Stimulated activated naive B cell treated with anti-CD40 and anti-IgM and Interleukin-4, amounts not matched to agents 10 μg/mL and 1 μg/mL and 100 μg/mL, for 72 hours (primary cell): ENCODE data around the gene PAX2.

Source experiments
- ATAC-seq, 2 donors: fragments of 150-1000 bp; cut with Tn5 transposase; replicated peaks; 2 replicates each; pipeline ENCODE4 v1.10.0; 2021; ENCODE audit warnings: moderate library complexity in 1 of 2
- DNase-seq: peaks from one replicate; pipeline ENCODE4 v3.0.0; 2021
- H3K27ac Mint-ChIP-seq: one replicate; pipeline ENCODE4 v1.8.0; 2022; ENCODE audit warnings: mild to moderate bottlenecking, mixed read lengths
- H3K27me3 Mint-ChIP-seq, 2 donors: one replicate each; pipeline ENCODE4 v1.8.0; 2022; ENCODE audit warnings: mixed read lengths in 2 of 2
- H3K36me3 Mint-ChIP-seq, 2 donors: one replicate each; pipeline ENCODE4 v1.8.0; 2022; ENCODE audit warnings: mixed read lengths in 2 of 2, mild to moderate bottlenecking in 1 of 2
- H3K4me1 Mint-ChIP-seq, 2 donors: one replicate each; pipeline ENCODE4 v1.8.0; 2022; ENCODE audit warnings: mixed read lengths in 2 of 2, mild to moderate bottlenecking in 1 of 2
- H3K4me3 Mint-ChIP-seq, 2 donors: one replicate each; pipeline ENCODE4 v1.8.0; 2022; ENCODE audit warnings: mild to moderate bottlenecking in 2 of 2, mixed read lengths in 2 of 2, moderate library complexity in 1 of 2
- H3K9me3 Mint-ChIP-seq, 2 donors: one replicate each; pipeline ENCODE4 v1.8.0; 2022; ENCODE audit warnings: mixed read lengths in 2 of 2, mild to moderate bottlenecking in 1 of 2

Gene PAX2

GRCh38 chr10:100810835-100811116 is 65.4 kb downstream of the PAX2 start:
- peaks cover 7 to 9% of the 10 kb centered on the region in 2 donors for H3K4me1 Mint-ChIP-seq
- DNase-seq = no peak
- no peak overlapping the region for H3K4me3 Mint-ChIP-seq
- no peak overlapping the region for H3K27ac Mint-ChIP-seq
- no peaks in the 10 kb centered on the region for H3K9me3 Mint-ChIP-seq
- H3K36me3 Mint-ChIP-seq = no peaks in the 10 kb centered on the region
- peaks cover 79 to 90% of the 10 kb centered on the region in 2 donors for H3K27me3 Mint-ChIP-seq
- no peak for ATAC-seq

- Mint-ChIP-seq H3K4me3 (no peak overlapping the region), H3K4me1 (peaks cover 7 to 9% of the 10 kb centered on the region in 2 donors), H3K36me3 (no peaks in the 10 kb centered on the region), H3K9me3 (no peaks in the 10 kb centered on the region), H3K27ac (no peak overlapping the region), H3K27me3 (peaks cover 77 to 90% of the 10 kb centered on the region in 2 donors)
- DNase-seq = no peak
- no peak for ATAC-seq
Observed at GRCh38 chr10:100811261-100811660, 65.9 kb downstream of the PAX2 start.

- Mint-ChIP-seq H3K27ac (no peak overlapping the region), H3K9me3 (no peaks in the 10 kb centered on the region), H3K4me1 (peaks cover 5 to 9% of the 10 kb centered on the region in 2 donors), H3K27me3 (peaks cover 75 to 88% of the 10 kb centered on the region in 2 donors), H3K4me3 (no peak overlapping the region), H3K36me3 (no peaks in the 10 kb centered on the region)
- ATAC-seq (no peak), DNase-seq (no peak)
Observed at GRCh38 chr10:100811752-100812750, 66.7 kb downstream of the PAX2 start.

GRCh38 chr10:100812978-100813377 is 67.6 kb downstream of the PAX2 start:
- no peaks in the 10 kb centered on the region for H3K36me3 Mint-ChIP-seq
- no peaks in the 10 kb centered on the region for H3K4me1 Mint-ChIP-seq
- no peak overlapping the region for H3K4me3 Mint-ChIP-seq
- H3K27ac Mint-ChIP-seq = no peak overlapping the region
- DNase-seq = no peak
- no peak for ATAC-seq
- H3K9me3 Mint-ChIP-seq = no peaks in the 10 kb centered on the region
- peaks cover 72 to 84% of the 10 kb centered on the region in 2 donors for H3K27me3 Mint-ChIP-seq

GRCh38 chr10:100814751-100815474 is 69.5 kb downstream of the PAX2 start:
- H3K4me3 Mint-ChIP-seq = no peak overlapping the region
- ATAC-seq = no peak
- no peak overlapping the region for H3K27ac Mint-ChIP-seq
- peaks cover 56 to 70% of the 10 kb centered on the region in 2 donors for H3K27me3 Mint-ChIP-seq
- H3K36me3 Mint-ChIP-seq = no peaks in the 10 kb centered on the region
- H3K9me3 Mint-ChIP-seq = no peaks in the 10 kb centered on the region
- no peak for DNase-seq
- H3K4me1 Mint-ChIP-seq = no peaks in the 10 kb centered on the region

GRCh38 chr10:100816671-100817070 is 71.3 kb downstream of the PAX2 start:
- peaks cover 53 to 70% of the 10 kb centered on the region in 2 donors for H3K27me3 Mint-ChIP-seq
- DNase-seq (no peak), ATAC-seq (no peak)
- no peaks in the 10 kb centered on the region for H3K9me3 Mint-ChIP-seq
- no peak overlapping the region for H3K4me3 Mint-ChIP-seq
- no peaks in the 10 kb centered on the region for H3K36me3 Mint-ChIP-seq
- H3K4me1 Mint-ChIP-seq = no peaks in the 10 kb centered on the region
- H3K27ac Mint-ChIP-seq = no peak overlapping the region

GRCh38 chr10:100817268-100817839 is 72.0 kb downstream of the PAX2 start:
- no peaks in the 10 kb centered on the region for H3K9me3 Mint-ChIP-seq
- no peaks in the 10 kb centered on the region for H3K4me1 Mint-ChIP-seq
- H3K4me3 Mint-ChIP-seq = no peak overlapping the region
- peaks cover 50 to 65% of the 10 kb centered on the region in 2 donors for H3K27me3 Mint-ChIP-seq
- DNase-seq (no peak), ATAC-seq (no peak)
- no peak overlapping the region for H3K27ac Mint-ChIP-seq
- no peaks in the 10 kb centered on the region for H3K36me3 Mint-ChIP-seq

- H3K4me1 Mint-ChIP-seq = no peaks in the 10 kb centered on the region
- peaks cover 52 to 68% of the 10 kb centered on the region in 2 donors for H3K27me3 Mint-ChIP-seq
- H3K36me3 Mint-ChIP-seq = no peaks in the 10 kb centered on the region
- no peak for ATAC-seq
- H3K9me3 Mint-ChIP-seq = no peaks in the 10 kb centered on the region
- no peak overlapping the region for H3K4me3 Mint-ChIP-seq
- no peak overlapping the region for H3K27ac Mint-ChIP-seq
- DNase-seq = no peak
Observed at GRCh38 chr10:100819424-100819823, 74.0 kb downstream of the PAX2 start.

GRCh38 chr10:100823194-100823593 is 77.8 kb downstream of the PAX2 start:
- no peaks in the 10 kb centered on the region for H3K36me3 Mint-ChIP-seq
- H3K4me3 Mint-ChIP-seq = no peak overlapping the region
- H3K27ac Mint-ChIP-seq = no peak overlapping the region
- H3K9me3 Mint-ChIP-seq = no peaks in the 10 kb centered on the region
- no peak for ATAC-seq
- no peak for DNase-seq
- H3K27me3 Mint-ChIP-seq = peaks cover 42 to 68% of the 10 kb centered on the region in 2 donors
- peaks cover 13 to 29% of the 10 kb centered on the region in 2 donors for H3K4me1 Mint-ChIP-seq

- no peak for DNase-seq
- Mint-ChIP-seq H3K36me3 (peaks cover 0 to under 1% of the 10 kb centered on the region in 2 donors), H3K9me3 (no peaks in the 10 kb centered on the region), H3K4me1 (peaks cover 21 to 44% of the 10 kb centered on the region in 2 donors), H3K27me3 (peaks cover 52 to 77% of the 10 kb centered on the region in 2 donors), H3K27ac (peak overlapping the region; percentile 42), H3K4me3 (no peak overlapping the region)
- no peak for ATAC-seq
Observed at GRCh38 chr10:100824886-100825285, 79.5 kb downstream of the PAX2 start.

- H3K4me3 Mint-ChIP-seq = peak overlapping the region; percentile 29 to 37
Observed at GRCh38 chr10:100825325-100825875, 80.0 kb downstream of the PAX2 start.

GRCh38 chr10:100826031-100826651 is 80.8 kb downstream of the PAX2 start:
- peak; percentile 69 to 70 for ATAC-seq
- peak; percentile 18 for DNase-seq
- no peak overlapping the region for H3K27ac Mint-ChIP-seq
- peaks cover 0 to 2% of the 10 kb centered on the region in 2 donors for H3K36me3 Mint-ChIP-seq
- H3K9me3 Mint-ChIP-seq = no peaks in the 10 kb centered on the region
- peak overlapping the region; percentile 37 to 81 for H3K4me3 Mint-ChIP-seq
- H3K27me3 Mint-ChIP-seq = peaks cover 60 to 65% of the 10 kb centered on the region in 2 donors
- H3K4me1 Mint-ChIP-seq = peaks cover 30 to 49% of the 10 kb centered on the region in 2 donors

More at GRCh38 chr10:100825325-100825875, 80.0 kb downstream of the PAX2 start:
- H3K4me1 Mint-ChIP-seq = peaks cover 26 to 49% of the 10 kb centered on the region in 2 donors
- peak overlapping the region; percentile 42 for H3K27ac Mint-ChIP-seq
- H3K36me3 Mint-ChIP-seq = peaks cover 0 to 2% of the 10 kb centered on the region in 2 donors
- no peak for ATAC-seq
- H3K9me3 Mint-ChIP-seq = no peaks in the 10 kb centered on the region
- DNase-seq = no peak
- H3K27me3 Mint-ChIP-seq = peaks cover 53 to 72% of the 10 kb centered on the region in 2 donors

GRCh38 chr10:100826661-100826982 is 81.2 kb downstream of the PAX2 start:
- H3K27me3 Mint-ChIP-seq = peaks cover 65% of the 10 kb centered on the region in 2 donors
- H3K9me3 Mint-ChIP-seq = no peaks in the 10 kb centered on the region
- DNase-seq (no peak), ATAC-seq (peak; percentile 15 to 24)
- peak overlapping the region; percentile 76 to 81 for H3K4me3 Mint-ChIP-seq
- no peak overlapping the region for H3K27ac Mint-ChIP-seq
- peaks cover 30 to 49% of the 10 kb centered on the region in 2 donors for H3K4me1 Mint-ChIP-seq
- H3K36me3 Mint-ChIP-seq = peaks cover 0 to 2% of the 10 kb centered on the region in 2 donors
